Nephron (organoid): ENCODE data around the gene IFT43.

Experiments used
- H3K27ac Mint-ChIP-seq, 3 experiments: 2 replicates each; pipeline ENCODE4 v1.8.0; 2020; ENCODE audit warnings: mixed read lengths in 3 of 3, mild to moderate bottlenecking in 2 of 3, moderate library complexity in 1 of 3
- H3K27me3 Mint-ChIP-seq: 2 replicates; pipeline ENCODE4 v1.8.0; 2021; ENCODE audit warnings: low read depth, mild to moderate bottlenecking, moderate library complexity, mixed read lengths
- H3K36me3 Mint-ChIP-seq: 2 replicates; pipeline ENCODE4 v1.8.0; 2020; ENCODE audit warnings: low read depth, mixed read lengths
- H3K4me1 Mint-ChIP-seq: 2 replicates; pipeline ENCODE4 v1.8.0; 2020; ENCODE audit warnings: mixed read lengths
- H3K4me3 Mint-ChIP-seq, 3 experiments: 2 replicates each; pipeline ENCODE4 v1.8.0; 2020; ENCODE audit warnings: mild to moderate bottlenecking in 3 of 3, mixed read lengths in 3 of 3, moderate library complexity in 2 of 3
- H3K9me3 Mint-ChIP-seq: 2 replicates; pipeline ENCODE4 v1.8.0; 2020; ENCODE audit warnings: mixed read lengths
- CTCF ChIP-seq, 3 experiments: fragments of 200-600 bp; sonication (generic); IDR thresholded peaks; one replicate each; pipeline ENCODE4 v1.5.0; 2021; ENCODE audit warnings: antibody characterized with exemption in 3 of 3; ENCODE audit not compliant: unreplicated experiment in 3 of 3

Gene IFT43

GRCh38 chr14:76123426-76124225, 138.1 kb downstream of the IFT43 start:
- TF ChIP-seq CTCF (IDR thresholded peaks at IDR 0.05; ENCODE audit: unreplicated experiment in 3 of 3): no peak
- no peaks in the 10 kb centered on the region for H3K9me3 Mint-ChIP-seq
- no peak overlapping the region for H3K27ac Mint-ChIP-seq
- no peaks in the 10 kb centered on the region for H3K36me3 Mint-ChIP-seq
- no peak overlapping the region for H3K4me3 Mint-ChIP-seq
- no peaks in the 10 kb centered on the region for H3K4me1 Mint-ChIP-seq
- peaks cover 43% of the 10 kb centered on the region for H3K27me3 Mint-ChIP-seq

GRCh38 chr14:76125511-76125910, 139.9 kb downstream of the IFT43 start:
- Mint-ChIP-seq H3K4me1 (no peaks in the 10 kb centered on the region), H3K36me3 (no peaks in the 10 kb centered on the region), H3K9me3 (no peaks in the 10 kb centered on the region), H3K27ac (no peak overlapping the region), H3K4me3 (no peak overlapping the region), H3K27me3 (peaks cover 56% of the 10 kb centered on the region)
- TF ChIP-seq CTCF (IDR thresholded peaks at IDR 0.05; ENCODE audit: unreplicated experiment in 3 of 3): no peak

DNA sequence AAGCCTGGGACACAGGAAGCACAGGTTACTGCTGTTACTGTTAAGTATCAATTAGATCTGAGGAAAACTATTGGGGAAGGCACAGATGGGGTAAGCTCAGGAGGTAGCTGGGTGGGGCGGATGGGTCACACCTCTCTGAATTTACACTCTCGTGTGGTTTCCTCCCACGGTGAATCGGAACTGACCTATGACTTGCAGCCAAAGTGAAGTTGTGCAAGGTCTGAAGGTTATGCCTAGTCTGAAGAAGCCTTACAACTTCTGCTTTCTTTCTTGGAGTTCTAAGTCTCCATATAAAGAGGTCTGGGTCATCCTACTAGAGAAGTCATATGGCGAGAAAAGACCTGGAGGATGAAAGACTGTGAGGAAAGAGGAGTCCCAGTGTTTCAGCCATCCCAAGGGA, 140.5 kb downstream of the IFT43 start:
- H3K27ac Mint-ChIP-seq: no peak overlapping the region
- H3K27me3 Mint-ChIP-seq: peaks cover 62% of the 10 kb centered on the region
- TF ChIP-seq CTCF (IDR thresholded peaks at IDR 0.05; ENCODE audit: unreplicated experiment in 3 of 3): no peak
- H3K9me3 Mint-ChIP-seq: no peaks in the 10 kb centered on the region
- no peaks in the 10 kb centered on the region for H3K36me3 Mint-ChIP-seq
- no peak overlapping the region for H3K4me3 Mint-ChIP-seq
- no peaks in the 10 kb centered on the region for H3K4me1 Mint-ChIP-seq

GRCh38 chr14:76129851-76130576, 144.5 kb downstream of the IFT43 start:
- no peak for TF ChIP-seq CTCF (IDR thresholded peaks at IDR 0.05; ENCODE audit: unreplicated experiment in 3 of 3)
- no peaks in the 10 kb centered on the region for H3K9me3 Mint-ChIP-seq

DNA sequence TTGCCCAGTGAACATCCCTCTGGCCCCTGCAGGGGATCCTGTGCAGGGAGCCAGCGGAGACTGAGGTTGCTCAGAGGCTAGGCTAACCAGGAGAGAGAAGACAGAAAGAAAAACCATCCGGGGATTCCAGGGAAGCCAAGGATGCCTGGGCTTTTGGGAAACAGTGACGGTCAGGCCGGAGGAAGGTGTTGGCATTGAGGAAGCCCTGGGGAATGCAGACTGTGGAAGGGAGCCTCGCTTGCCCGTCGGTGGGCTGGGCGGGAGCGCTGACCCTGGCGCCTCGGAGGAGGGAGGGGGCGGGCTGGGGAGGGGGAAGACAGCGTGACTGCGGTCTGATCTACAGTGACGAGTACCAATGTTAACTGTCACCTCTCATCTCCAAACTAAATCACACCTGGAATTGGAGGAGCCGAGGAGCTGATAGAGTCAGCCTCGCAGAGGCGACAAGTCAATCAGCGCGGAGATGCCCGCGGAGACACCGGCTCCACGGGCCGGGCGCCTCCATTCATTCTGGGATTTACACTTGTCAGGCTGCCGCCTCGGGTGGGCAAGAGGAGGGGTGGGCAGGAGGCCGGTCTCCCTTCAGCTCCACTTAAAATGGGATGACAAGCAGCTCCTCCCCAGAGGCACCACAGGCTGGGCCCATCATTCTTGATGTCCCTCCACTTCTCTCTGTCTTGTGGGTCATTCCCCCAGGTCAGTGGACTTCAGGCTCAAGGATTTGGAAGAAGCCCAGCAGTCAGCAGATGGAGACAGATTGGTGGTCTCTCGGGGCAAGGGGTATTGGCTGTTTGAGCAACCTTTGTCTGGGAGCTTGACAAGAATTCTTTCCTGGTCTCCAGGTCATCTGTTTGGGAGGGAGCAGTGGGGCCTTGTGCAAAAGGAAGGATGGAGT, 145.8 kb downstream of the IFT43 start:
- Mint-ChIP-seq H3K27me3 (peaks cover 86% of the 10 kb centered on the region), H3K27ac (no peak overlapping the region), H3K4me1 (no peaks in the 10 kb centered on the region), H3K9me3 (no peaks in the 10 kb centered on the region), H3K36me3 (no peaks in the 10 kb centered on the region), H3K4me3 (no peak overlapping the region)
- no peak for TF ChIP-seq CTCF (IDR thresholded peaks at IDR 0.05; ENCODE audit: unreplicated experiment in 3 of 3)

More at GRCh38 chr14:76129851-76130576, 144.5 kb downstream of the IFT43 start:
- no peaks in the 10 kb centered on the region for H3K4me1 Mint-ChIP-seq
- no peak overlapping the region for H3K4me3 Mint-ChIP-seq
- H3K36me3 Mint-ChIP-seq: no peaks in the 10 kb centered on the region
- H3K27me3 Mint-ChIP-seq: peaks cover 83% of the 10 kb centered on the region
- no peak overlapping the region for H3K27ac Mint-ChIP-seq
